ENCODE data around the gene TEX11.
"Not testable (repeated sequence)": the region's sequence is repeated elsewhere in the genome, so short reads cannot be mapped to it uniquely, and the experiment has no call there.

Gene TEX11

GRCh38 chrX:70755850-70756249, 152.7 kb downstream of the TEX11 start:
- DNase-seq (ENCODE audit: low spot score): no peak

GRCh38 chrX:70754169-70754848, 154.2 kb downstream of the TEX11 start:
- no peak for DNase-seq (ENCODE audit: low spot score)

GRCh38 chrX:70733774-70734173, 174.7 kb downstream of the TEX11 start:
- DNase-seq (ENCODE audit: low spot score): not testable (repeated sequence)

GRCh38 chrX:70727961-70728360, 180.6 kb downstream of the TEX11 start:
- DNase-seq (ENCODE audit: low spot score): not testable (repeated sequence)

GRCh38 chrX:70720721-70721120, 187.8 kb downstream of the TEX11 start:
- peak; percentile 58 for DNase-seq (ENCODE audit: low spot score)

- not testable (repeated sequence) for DNase-seq (ENCODE audit: low spot score)
Measured at GRCh38 chrX:70711336-70711735, 197.2 kb downstream of the TEX11 start.

- no peak for DNase-seq (ENCODE audit: low spot score)
Measured at GRCh38 chrX:70694339-70695122, 214.0 kb downstream of the TEX11 start.

GRCh38 chrX:70679455-70679854, 229.1 kb downstream of the TEX11 start:
- DNase-seq (ENCODE audit: low spot score): not testable (repeated sequence)

- no peak for DNase-seq (ENCODE audit: low spot score)
Measured at GRCh38 chrX:70675284-70675683, 233.2 kb downstream of the TEX11 start.

GRCh38 chrX:70672326-70672725, 236.2 kb downstream of the TEX11 start:
- no peak for DNase-seq (ENCODE audit: low spot score)

- no peak for DNase-seq (ENCODE audit: low spot score)
Measured at GRCh38 chrX:70669120-70669519, 239.4 kb downstream of the TEX11 start.

GRCh38 chrX:70664726-70665125, 243.8 kb downstream of the TEX11 start:
- peak; percentile 20 for DNase-seq (ENCODE audit: low spot score)

GRCh38 chrX:70661124-70661523, 247.4 kb downstream of the TEX11 start:
- not testable (repeated sequence) for DNase-seq (ENCODE audit: low spot score)

- DNase-seq (ENCODE audit: low spot score): not testable (repeated sequence)
Measured at GRCh38 chrX:70657546-70657945, 251.0 kb downstream of the TEX11 start.

- DNase-seq (ENCODE audit: low spot score): no peak
Measured at GRCh38 chrX:70656304-70656703, 252.2 kb downstream of the TEX11 start.

GRCh38 chrX:70647910-70648309, 260.6 kb downstream of the TEX11 start:
- DNase-seq (ENCODE audit: low spot score): not testable (repeated sequence)

- no peak for DNase-seq (ENCODE audit: low spot score)
Measured at GRCh38 chrX:70636218-70636617, 272.3 kb downstream of the TEX11 start.

GRCh38 chrX:70635669-70636068, 272.8 kb downstream of the TEX11 start:
- DNase-seq (ENCODE audit: low spot score): no peak

- no peak for DNase-seq (ENCODE audit: low spot score)
Measured at GRCh38 chrX:70635227-70635626, 273.3 kb downstream of the TEX11 start.

GRCh38 chrX:70621743-70622142, 286.8 kb downstream of the TEX11 start:
- no peak for DNase-seq (ENCODE audit: low spot score)

- no peak for DNase-seq (ENCODE audit: low spot score)
Measured at GRCh38 chrX:70618467-70618866, 290.0 kb downstream of the TEX11 start.

- no peak for DNase-seq (ENCODE audit: low spot score)
Measured at GRCh38 chrX:70613295-70613694, 295.2 kb downstream of the TEX11 start.

GRCh38 chrX:70605352-70605751, 303.2 kb downstream of the TEX11 start:
- DNase-seq (ENCODE audit: low spot score): no peak

Measured in LoVo (cell line).